Measurements from ENCODE around the gene GPC6.

GPC6 gene

GRCh38 chr13:94214975-94215374 lies 988.4 kb downstream of the GPC6 start:
- no peak overlapping the region for H3K27ac ChIP-seq
- no peak for TF ChIP-seq CTCF (conservative IDR thresholded peaks at IDR 0.05)

GRCh38 chr13:94216476-94216875 lies 989.9 kb downstream of the GPC6 start:
- no peak overlapping the region for H3K27ac ChIP-seq
- no peak for TF ChIP-seq CTCF (conservative IDR thresholded peaks at IDR 0.05)

- no peak for TF ChIP-seq CTCF (conservative IDR thresholded peaks at IDR 0.05)
- H3K27ac ChIP-seq = no peak overlapping the region
These were observed 990.8 kb downstream of the GPC6 start for GRCh38 chr13:94217370-94217769.

GRCh38 chr13:94218537-94218936 lies 991.9 kb downstream of the GPC6 start:
- no peak overlapping the region for H3K27ac ChIP-seq
- no peak for TF ChIP-seq CTCF (conservative IDR thresholded peaks at IDR 0.05)

GRCh38 chr13:94218951-94219350 lies 992.3 kb downstream of the GPC6 start:
- no peak for TF ChIP-seq CTCF (conservative IDR thresholded peaks at IDR 0.05)
- H3K27ac ChIP-seq = no peak overlapping the region

- no peak overlapping the region for H3K27ac ChIP-seq
- TF ChIP-seq CTCF (conservative IDR thresholded peaks at IDR 0.05) = no peak
These were observed 998.1 kb downstream of the GPC6 start for GRCh38 chr13:94224670-94225069.

GRCh38 chr13:94227255-94227879 lies 1000.8 kb downstream of the GPC6 start:
- no peak overlapping the region for H3K27ac ChIP-seq
- TF ChIP-seq CTCF (conservative IDR thresholded peaks at IDR 0.05) = no peak
